Osteoblast (primary cell): ENCODE data around the gene SNTG2. TPM values are rescaled to one million over a fixed set of nuclear protein-coding genes. Genes with fewer than 3 reads are reported as not detected.

Experiments used
- DNase-seq: peaks from one replicate; pipeline ENCODE4 v3.0.0; 2011; ENCODE audit warnings: low spot score, mixed read lengths; ENCODE audit not compliant: insufficient read length; ENCODE audit errors: missing footprints
- H2AFZ ChIP-seq: 2 replicates; pipeline ENCODE4 v1.6.0; 2011; ENCODE audit warnings: mild to moderate bottlenecking, low read length
- H3K27ac ChIP-seq: 2 replicates; pipeline ENCODE4 v1.5.1; 2011; ENCODE audit warnings: mild to moderate bottlenecking, low read depth, low read length, moderate library complexity
- H3K27me3 ChIP-seq: 2 replicates; pipeline ENCODE4 v1.6.0; 2012; ENCODE audit warnings: mild to moderate bottlenecking, control low read depth, inconsistent platforms, low read length, moderate library complexity; ENCODE audit not compliant: insufficient read depth
- H3K36me3 ChIP-seq: 2 replicates; pipeline ENCODE4 v1.5.1; 2011; ENCODE audit warnings: mild to moderate bottlenecking, low read length, control low read depth, moderate library complexity; ENCODE audit not compliant: insufficient read depth
- H3K4me1 ChIP-seq: 2 replicates; pipeline ENCODE4 v1.5.1; 2011; ENCODE audit warnings: mild to moderate bottlenecking, low read length, control low read depth, moderate library complexity; ENCODE audit not compliant: insufficient read depth
- H3K4me2 ChIP-seq: 2 replicates; pipeline ENCODE4 v1.6.0; 2011; ENCODE audit warnings: mild to moderate bottlenecking, low read length; ENCODE audit not compliant: insufficient read depth
- H3K4me3 ChIP-seq: fragments of 200-600 bp; sonication (generic); 3 replicates; pipeline ENCODE4 v1.5.1; 2012; ENCODE audit warnings: mild to moderate bottlenecking, low read length, inconsistent platforms; ENCODE audit not compliant: insufficient read depth
- H3K79me2 ChIP-seq: 2 replicates; pipeline ENCODE4 v1.6.0; 2012; ENCODE audit warnings: mild to moderate bottlenecking, low read length, control low read depth, inconsistent platforms; ENCODE audit not compliant: insufficient read depth
- H3K9me3 ChIP-seq: 2 replicates; pipeline ENCODE4 v1.5.1; 2011; ENCODE audit warnings: low read depth, low read length, control low read depth
- H4K20me1 ChIP-seq: 2 replicates; pipeline ENCODE4 v1.6.0; 2012; ENCODE audit warnings: mild to moderate bottlenecking, low read length, control low read depth; ENCODE audit not compliant: insufficient read depth
- CTCF ChIP-seq: IDR thresholded peaks from 2 replicates; pipeline ENCODE4 v1.5.1; 2011; ENCODE audit warnings: mild to moderate bottlenecking, low read depth, low read length, moderate library complexity; ENCODE audit errors: extremely low read depth
- total RNA-seq: library from RNA; depleted of rRNA; stranded (reverse); fragments of >200 nt; gene quantifications from 2 replicates; pipeline ENCODE4 v1.2.3, GENCODE V29; 2012

SNTG2 gene
- total RNA-seq, 1 donor = 1.4 TPM

GRCh38 chr2:944693-945092 is 6.0 kb upstream of the SNTG2 start:
- no peak for TF ChIP-seq CTCF
- H3K36me3 ChIP-seq = no peaks in the 10 kb centered on the region
- H2AFZ ChIP-seq = no peak overlapping the region
- no peaks in the 10 kb centered on the region for H3K9me3 ChIP-seq
- H3K4me2 ChIP-seq = no peak overlapping the region
- H3K27ac ChIP-seq = no peak overlapping the region
- no peaks in the 10 kb centered on the region for H3K79me2 ChIP-seq
- H3K27me3 ChIP-seq = no peaks in the 10 kb centered on the region
- no peak overlapping the region for H3K4me3 ChIP-seq
- peaks cover 16% of the 10 kb centered on the region for H3K4me1 ChIP-seq
- H4K20me1 ChIP-seq = no peaks in the 10 kb centered on the region
- DNase-seq = no peak

- Histone ChIP-seq H3K79me2 (no peaks in the 10 kb centered on the region), H3K4me2 (no peak overlapping the region), H3K27ac (no peak overlapping the region), H3K27me3 (no peaks in the 10 kb centered on the region), H3K4me3 (no peak overlapping the region), H2AFZ (no peak overlapping the region), H3K4me1 (peaks cover 16% of the 10 kb centered on the region), H4K20me1 (no peaks in the 10 kb centered on the region), H3K9me3 (no peaks in the 10 kb centered on the region), H3K36me3 (no peaks in the 10 kb centered on the region)
- no peak for DNase-seq
- TF ChIP-seq CTCF = no peak
Measured at GRCh38 chr2:945104-945503, 5.5 kb upstream of the SNTG2 start.

- no peak for TF ChIP-seq CTCF
- H3K4me1 ChIP-seq = peaks cover 7% of the 10 kb centered on the region
Measured at GRCh38 chr2:946073-946948, 4.3 kb upstream of the SNTG2 start.

GRCh38 chr2:949384-950079 is 1.1 kb upstream of the SNTG2 start:
- Histone ChIP-seq H3K4me3 (peak overlapping the region; percentile 77), H3K36me3 (no peaks in the 10 kb centered on the region), H3K79me2 (no peaks in the 10 kb centered on the region), H3K4me2 (peak overlapping the region; percentile 81), H3K27ac (peak overlapping the region; percentile 68), H3K4me1 (peaks cover 7% of the 10 kb centered on the region), H3K9me3 (no peaks in the 10 kb centered on the region), H3K27me3 (no peaks in the 10 kb centered on the region), H4K20me1 (no peaks in the 10 kb centered on the region), H2AFZ (peak overlapping the region; percentile 54)
- no peak for TF ChIP-seq CTCF
- peak; percentile 76 for DNase-seq

More at GRCh38 chr2:946073-946948, 4.3 kb upstream of the SNTG2 start:
- H3K79me2 ChIP-seq = no peaks in the 10 kb centered on the region
- H3K36me3 ChIP-seq = no peaks in the 10 kb centered on the region
- H4K20me1 ChIP-seq = no peaks in the 10 kb centered on the region
- peak overlapping the region; percentile 37 for H3K27ac ChIP-seq
- DNase-seq = no peak
- H3K9me3 ChIP-seq = no peaks in the 10 kb centered on the region
- H3K4me2 ChIP-seq = peak overlapping the region; percentile 64
- H3K4me3 ChIP-seq = peak overlapping the region; percentile 55
- H2AFZ ChIP-seq = peak overlapping the region; percentile 62
- no peaks in the 10 kb centered on the region for H3K27me3 ChIP-seq
